ENCODE measurements around the gene BCR. TPM values are rescaled to one million over a fixed set of nuclear protein-coding genes. Genes with fewer than 3 reads are reported as not detected.

The BCR gene
- total and polyA plus RNA-seq, 2 of the 4 experiments (the other 2 are of a cell fraction): 28.9 to 44.6 TPM

DNA sequence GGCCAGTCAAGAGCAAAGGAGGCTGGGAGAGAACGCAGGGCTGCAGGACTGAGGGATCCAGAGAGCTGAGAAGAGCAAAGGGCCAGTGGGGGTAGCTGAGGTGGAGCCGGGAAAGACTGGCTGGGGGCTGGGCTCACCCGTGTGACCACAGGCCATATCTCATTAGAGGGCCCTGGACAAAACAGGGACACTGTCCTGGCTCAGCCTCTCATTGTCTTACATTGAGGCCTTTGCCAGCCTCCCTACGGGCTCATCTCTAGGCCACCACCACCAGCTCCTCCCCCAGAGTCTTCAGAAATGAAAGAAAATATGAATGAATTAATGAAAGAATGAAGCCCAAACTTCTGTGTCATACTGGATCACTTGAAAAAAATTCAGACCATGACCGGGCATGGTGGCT is 25.8 kb upstream of the BCR start:
- H3K4me3 ChIP-seq (ENCODE audit: insufficient read depth, low read depth, low read length): no peak overlapping the region
- intact Hi-C loops (cut with micrococcal nuclease): no loop called here
- no peak overlapping the region for H2AFZ ChIP-seq (replicated peaks; ENCODE audit: low read length, poor library complexity)
- in situ Hi-C loops (cut with MboI; ENCODE audit: low sequenced_read_pairs): no loop called here
- H3K4me1 ChIP-seq (ENCODE audit: control insufficient read depth, insufficient read depth, low read length): no peaks in the 10 kb centered on the region
- H3K4ac ChIP-seq (ENCODE audit: low read depth, low read length): no peak overlapping the region
- H3K9me1 ChIP-seq (ENCODE audit: insufficient read depth, low read length): no peaks in the 10 kb centered on the region; the same call in 1 of the 2 replicates
- H4K91ac ChIP-seq (ENCODE audit: insufficient read depth, low read depth, low read length): no peak overlapping the region
- H3K18ac ChIP-seq (ENCODE audit: low read depth, low read length): no peak overlapping the region
- no peaks in the 10 kb centered on the region for H4K20me1 ChIP-seq (ENCODE audit: insufficient read depth, low read length)
- no peak overlapping the region for H3K56ac ChIP-seq (ENCODE audit: extremely low read depth, insufficient read depth, low read length)
- H2BK15ac ChIP-seq (ENCODE audit: low read depth, low read length): no peak overlapping the region
- no peak overlapping the region for H3K9ac ChIP-seq (ENCODE audit: low read depth, low read length)
- ChIA-PET POLR2A (ENCODE audit: unreplicated experiment) (no interaction called here), CTCF (no interaction called here)
- H2AK9ac ChIP-seq (replicated peaks; ENCODE audit: low read depth, low read length, poor library complexity): no peak overlapping the region
- no peak overlapping the region for H3K4me2 ChIP-seq (ENCODE audit: low read depth, low read length)
- H4K5ac ChIP-seq (ENCODE audit: low read depth, low read length): no peak overlapping the region
- BruUV-seq (replicated peaks): no TSS peak
- no peaks in the 10 kb centered on the region for H3K79me1 ChIP-seq (ENCODE audit: low read depth in 1 of 2, low read length in 2 of 2)
- dilution Hi-C loops (cut with HindIII; ENCODE audit: low sequenced_read_pairs, unreplicated experiment): no loop called here
- H3K36me3 ChIP-seq (ENCODE audit: control insufficient read depth, insufficient read depth, low read length): peaks cover 2% of the 10 kb centered on the region; the same call in 1 of the 2 replicates
- H3K27ac ChIP-seq (ENCODE audit: insufficient read depth, low read length): no peak overlapping the region
- H3K27me3 ChIP-seq (ENCODE audit: control insufficient read depth, insufficient read depth, low read length): no peaks in the 10 kb centered on the region
- DNase-seq: no peak
- no peak overlapping the region for H2AK5ac ChIP-seq (ENCODE audit: low read depth, low read length)
- 82% methylated on average over 2 of the region's 5 CpGs; no CpG with 5 or more reads in 1 of the 2 experiments for WGBS, 2 experiments (ENCODE audit: extremely low coverage in 2 of 2, insufficient read length in 1 of 2)
- H2BK120ac ChIP-seq (ENCODE audit: low read depth, low read length): no peak overlapping the region
- H4K8ac ChIP-seq (ENCODE audit: low read depth in 2 of 2, low read length in 2 of 2): no peak overlapping the region
- no peak for ATAC-seq (ENCODE audit: low read depth)
- H2BK20ac ChIP-seq (ENCODE audit: low read depth, low read length): no peak overlapping the region
- H2BK5ac ChIP-seq (ENCODE audit: low read depth, low read length, poor library complexity, severe bottlenecking): no peak overlapping the region
- no peak overlapping the region for H3K23ac ChIP-seq (ENCODE audit: low read depth, low read length)
- no peaks in the 10 kb centered on the region for H3K9me3 ChIP-seq (ENCODE audit: control insufficient read depth, insufficient read depth, low read length)
- H3K14ac ChIP-seq (replicated peaks; ENCODE audit: low read depth, low read length): no peak overlapping the region
- TF ChIP-seq, protein P1, sequence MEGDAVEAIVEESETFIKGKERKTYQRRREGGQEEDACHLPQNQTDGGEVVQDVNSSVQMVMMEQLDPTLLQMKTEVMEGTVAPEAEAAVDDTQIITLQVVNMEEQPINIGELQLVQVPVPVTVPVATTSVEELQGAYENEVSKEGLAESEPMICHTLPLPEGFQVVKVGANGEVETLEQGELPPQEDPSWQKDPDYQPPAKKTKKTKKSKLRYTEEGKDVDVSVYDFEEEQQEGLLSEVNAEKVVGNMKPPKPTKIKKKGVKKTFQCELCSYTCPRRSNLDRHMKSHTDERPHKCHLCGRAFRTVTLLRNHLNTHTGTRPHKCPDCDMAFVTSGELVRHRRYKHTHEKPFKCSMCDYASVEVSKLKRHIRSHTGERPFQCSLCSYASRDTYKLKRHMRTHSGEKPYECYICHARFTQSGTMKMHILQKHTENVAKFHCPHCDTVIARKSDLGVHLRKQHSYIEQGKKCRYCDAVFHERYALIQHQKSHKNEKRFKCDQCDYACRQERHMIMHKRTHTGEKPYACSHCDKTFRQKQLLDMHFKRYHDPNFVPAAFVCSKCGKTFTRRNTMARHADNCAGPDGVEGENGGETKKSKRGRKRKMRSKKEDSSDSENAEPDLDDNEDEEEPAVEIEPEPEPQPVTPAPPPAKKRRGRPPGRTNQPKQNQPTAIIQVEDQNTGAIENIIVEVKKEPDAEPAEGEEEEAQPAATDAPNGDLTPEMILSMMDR (conservative IDR thresholded peaks at IDR 0.05; ENCODE audit: low read depth, low read length): no peak
- TF ChIP-seq MXI1 (IDR thresholded peaks at IDR 0.05; ENCODE audit: borderline replicate concordance, low read depth, low read length) (no peak), CHD1 (IDR thresholded peaks at IDR 0.05; ENCODE audit: low read depth, low read length) (no peak), RCOR1 (IDR thresholded peaks at IDR 0.05; ENCODE audit: insufficient replicate concordance, low read length) (no peak)

Data from IMR-90 (cell line).